ENCODE data around the gene NAT14.

GRCh38 chr19:55491546-55492360 lies 6.8 kb downstream of the NAT14 start:
- TF ChIP-seq CTCF (IDR thresholded peaks at IDR 0.05) = no peak
- TF ChIP-seq POLR2A (IDR thresholded peaks at IDR 0.05) = no peak

Measured in lower leg skin (tissue), 3 donors.